ENCODE measurements around the gene VTI1A. TPM values are rescaled to one million over a fixed set of nuclear protein-coding genes. Genes with fewer than 3 reads are reported as not detected.

Gene VTI1A
- total RNA-seq, 1 experiment from 2014 or later, result 22.0 TPM

GRCh38 chr10:112816891-112817290 lies 369.9 kb downstream of the VTI1A start:
- peaks cover 9% of the 10 kb centered on the region for H3K27me3 Mint-ChIP-seq (ENCODE audit: low read depth)
- no peak overlapping the region for H4K5ac ChIP-seq (ENCODE audit: insufficient read length, low read depth, low read length)
- no peak overlapping the region for H3K14ac ChIP-seq (ENCODE audit: insufficient read depth, low read length)
- no peak overlapping the region for H3K4me3 Mint-ChIP-seq
- H3K79me2 ChIP-seq (ENCODE audit: insufficient read depth, low read length), result no peaks in the 10 kb centered on the region
- peaks cover 12% of the 10 kb centered on the region for H3K4me1 ChIP-seq (ENCODE audit: insufficient read depth, low read length)
- no peaks in the 10 kb centered on the region; a peak in 1 of 7 replicates for H3K36me3 Mint-ChIP-seq (ENCODE audit: insufficient read depth in 1 of 3, low read depth in 3 of 3)
- no peak overlapping the region for H3K4ac ChIP-seq (ENCODE audit: low read depth, low read length)
- H3K9ac ChIP-seq (ENCODE audit: extremely low read depth, insufficient read length, low read length), result no peak overlapping the region
- no peak overlapping the region for H3K18ac ChIP-seq (ENCODE audit: insufficient read length, low read depth, low read length)
- no peak overlapping the region for H4K8ac ChIP-seq (replicated peaks; ENCODE audit: insufficient read length, low read depth, low read length)
- peaks cover 62 to 70% of the 10 kb centered on the region in 2 experiments for H3K4me1 Mint-ChIP-seq
- no peak for TF ChIP-seq CTCF (conservative IDR thresholded peaks at IDR 0.05)
- no peak overlapping the region; a peak in 1 of 7 replicates for H3K27ac Mint-ChIP-seq
- H2AFZ ChIP-seq (ENCODE audit: low read length), result no peak overlapping the region
- DNase-seq, result no peak
- no peaks in the 10 kb centered on the region; the same call in 1 of the 2 replicates for H3K27me3 ChIP-seq (ENCODE audit: insufficient read depth, low read length)
- no peak overlapping the region for H4K91ac ChIP-seq (ENCODE audit: insufficient read length, low read depth, low read length)
- no peak overlapping the region for H2AK5ac ChIP-seq (ENCODE audit: insufficient read length, low read length)
- no peak overlapping the region for H3K23ac ChIP-seq (ENCODE audit: insufficient read length, low read depth, low read length)
- no peak overlapping the region for H2BK20ac ChIP-seq (ENCODE audit: low read depth, low read length, poor library complexity, severe bottlenecking)
- H3K56ac ChIP-seq (ENCODE audit: insufficient read length, low read depth, low read length), result no peak overlapping the region
- H2BK12ac ChIP-seq (ENCODE audit: insufficient read length, low read depth, low read length), result no peak overlapping the region
- H3K4me2 ChIP-seq (ENCODE audit: insufficient read depth, insufficient read length, low read length), result no peak overlapping the region
- H2BK15ac ChIP-seq (ENCODE audit: low read depth, low read length), result no peak overlapping the region
- H3K9me3 ChIP-seq (ENCODE audit: control insufficient read depth, low read depth, low read length), result no peaks in the 10 kb centered on the region
- no peaks in the 10 kb centered on the region for H4K20me1 ChIP-seq (ENCODE audit: control insufficient read depth, insufficient read depth, insufficient read length)
- no peak overlapping the region for H3K27ac ChIP-seq (ENCODE audit: insufficient read length, low read depth, low read length)
- H3K79me1 ChIP-seq (ENCODE audit: insufficient read depth, low read depth, low read length, poor library complexity, severe bottlenecking), result no peaks in the 10 kb centered on the region
- H3T11ph ChIP-seq (ENCODE audit: low read length), result no peak overlapping the region
- no peak overlapping the region for H2BK5ac ChIP-seq (ENCODE audit: insufficient read length, low read length)
- no peaks in the 10 kb centered on the region for H3K9me3 Mint-ChIP-seq
- no peak overlapping the region for H2BK120ac ChIP-seq (ENCODE audit: low read depth, low read length, poor library complexity, severe bottlenecking)
- no CpG with 5 or more reads among the region's 13 CpGs for WGBS (ENCODE audit: extremely low coverage, insufficient read length, low lambda C conversion rate)
- no peaks in the 10 kb centered on the region for H3K23me2 ChIP-seq (ENCODE audit: insufficient read length, low read depth, low read length, poor library complexity, severe bottlenecking)

Measured in H9 (cell line).